GM12891 (cell line): ENCODE measurements around the gene PNPLA7.

Experiments
- POLR2A ChIP-seq: IDR thresholded peaks from 2 replicates; pipeline ENCODE4 v1.6.1; 2011; ENCODE audit warnings: low read depth, low read length, control low read depth
- POLR2AphosphoS5 ChIP-seq: IDR thresholded peaks from 2 replicates; pipeline ENCODE4 v1.6.1; 2011; ENCODE audit warnings: low read depth, low read length, control low read depth
- SPI1 ChIP-seq: IDR thresholded peaks from 2 replicates; pipeline ENCODE4 v1.6.1; 2011; ENCODE audit warnings: low read depth, low read length, control low read depth

DNA sequence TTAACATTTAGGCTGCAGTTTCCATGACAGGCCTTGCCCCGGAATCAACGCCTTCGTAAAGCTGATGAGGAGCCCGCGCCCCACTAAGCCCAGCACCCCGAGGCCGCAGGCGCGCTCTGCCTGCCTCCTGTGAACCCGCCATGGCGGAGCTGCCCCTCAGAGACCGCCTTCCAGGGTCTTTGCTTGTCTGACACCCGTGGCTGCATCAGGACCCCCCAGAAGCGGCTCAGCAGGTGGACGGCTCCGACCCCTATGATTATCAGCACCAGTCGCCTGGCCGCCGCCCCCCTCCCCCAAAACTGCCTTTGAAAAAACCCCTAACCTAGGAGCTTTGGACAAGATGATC, 29.0 kb upstream of the PNPLA7 start:
- TF ChIP-seq POLR2A (no peak), POLR2AphosphoS5 (no peak), SPI1 (no peak)
